Endothelial cell of umbilical vein (primary cell): Measurements from ENCODE around the gene NRG3. TPM values are rescaled to one million over a fixed set of nuclear protein-coding genes. Genes with fewer than 3 reads are reported as not detected.

Source experiments
- BruUV-seq: library from RNA; stranded (reverse); fragments of 400-500 nt; replicated peaks from 2 replicates; lab custom pipeline; 2021; lab: Mats Ljungman, UMichigan
- CTCF ChIA-PET: fragments of 300-600, 350-600 bp; sonication (Branson Sonifier 250); formaldehyde crosslinking; loops from one replicate; lab custom pipeline; 2021; ENCODE audit warnings: antibody characterized with exemption, inconsistent platforms; lab: Charles Lee
- POLR2A ChIA-PET: fragments of 300-600, 350-600 bp; sonication (Branson Sonifier 250); formaldehyde crosslinking; loops from one replicate; lab custom pipeline; 2021; ENCODE audit warnings: antibody characterized with exemption, inconsistent platforms; lab: Charles Lee
- DNase-seq: peaks from one replicate; pipeline ENCODE4 v3.0.0-alpha.2; 2011; ENCODE audit warnings: low read depth, low spot score
- FAIRE-seq: peaks from 2 replicates; lab custom pipeline; 2011; peaks lifted over from hg19 to GRCh38; lab: Jason Lieb, UNC
- H2AFZ ChIP-seq: 2 replicates; pipeline ENCODE4 v1.6.0; 2012; ENCODE audit warnings: low read depth, low read length, control low read depth, inconsistent platforms
- H3K27ac ChIP-seq: 2 replicates; pipeline ENCODE4 v1.5.1; 2011; ENCODE audit warnings: low read depth, mild to moderate bottlenecking, control low read depth, low read length, moderate library complexity; ENCODE audit not compliant: insufficient read depth
- H3K27me3 ChIP-seq, 2 experiments: 2 replicates each; pipeline versions ENCODE4 v1.6.0 to v1.6.1; 2011; ENCODE audit warnings: low read length in 2 of 2, mixed read lengths in 1 of 2; ENCODE audit not compliant: control insufficient read depth in 2 of 2, insufficient read depth in 2 of 2
- H3K36me3 ChIP-seq, 2 experiments: 2 replicates in 1 of 2; 3 replicates in 1 of 2; pipeline ENCODE4 v1.5.1; 2011; ENCODE audit warnings: low read length in 2 of 2, mild to moderate bottlenecking in 1 of 2, moderate library complexity in 1 of 2; ENCODE audit not compliant: control insufficient read depth in 2 of 2, insufficient read depth in 2 of 2; ENCODE audit errors: extremely low read depth in 1 of 2
- H3K4me1 ChIP-seq: 3 replicates; pipeline ENCODE4 v1.5.1; 2011; ENCODE audit warnings: mild to moderate bottlenecking, low read length; ENCODE audit not compliant: control insufficient read depth, insufficient read depth; ENCODE audit errors: extremely low read depth
- H3K4me2 ChIP-seq: 2 replicates; pipeline ENCODE4 v1.6.1; 2011; ENCODE audit warnings: low read length, control low read depth, mixed read lengths; ENCODE audit not compliant: insufficient read depth
- H3K4me3 ChIP-seq, 3 experiments: fragments of 200-600 bp in 1 of 3; sonication (generic), shearing (Covaris generic) in 1 of 3; replicated peaks in 1 of 3; 2 replicates each; pipeline ENCODE4 v1.5.1; 2011 to 2016; ENCODE audit warnings: control low read depth in 3 of 3, low read length in 3 of 3, mild to moderate bottlenecking in 2 of 3, inconsistent platforms in 1 of 3, low read depth in 1 of 3, moderate library complexity in 1 of 3; ENCODE audit not compliant: insufficient read depth in 1 of 3
- H3K79me2 ChIP-seq: 2 replicates; pipeline ENCODE4 v1.6.0; 2012; ENCODE audit warnings: low read length, inconsistent platforms; ENCODE audit not compliant: control insufficient read depth, insufficient read depth
- H3K9ac ChIP-seq: replicated peaks from 2 replicates; pipeline ENCODE3; 2011; ENCODE audit warnings: low read length, control low read depth; ENCODE audit not compliant: insufficient read depth; ENCODE audit errors: extremely low read depth
- H3K9me1 ChIP-seq: replicated peaks from 3 replicates; pipeline ENCODE4 v1.6.0; 2011; ENCODE audit warnings: mild to moderate bottlenecking, low read length; ENCODE audit not compliant: control insufficient read depth, insufficient read depth; ENCODE audit errors: extremely low read depth
- H3K9me3 ChIP-seq: replicated peaks from 2 replicates; pipeline ENCODE4 v1.5.1; 2012; ENCODE audit warnings: low read length, inconsistent platforms; ENCODE audit not compliant: control insufficient read depth, insufficient read depth
- H4K20me1 ChIP-seq: replicated peaks from 2 replicates; pipeline ENCODE3; 2011; ENCODE audit warnings: mild to moderate bottlenecking, low read length; ENCODE audit not compliant: control insufficient read depth, insufficient read depth; ENCODE audit errors: extremely low read depth
- CTCF ChIP-seq, 2 donors: IDR thresholded peaks; 1 replicate in 1 of 2; 2 replicates in 1 of 2; pipeline ENCODE4 v1.5.1; 2011; ENCODE audit warnings: low read length in 2 of 2, mild to moderate bottlenecking in 2 of 2, moderate library complexity in 2 of 2, control low read depth in 1 of 2, inconsistent platforms in 1 of 2, low read depth in 1 of 2; ENCODE audit not compliant: insufficient read depth in 1 of 2; ENCODE audit errors: extremely low read depth in 1 of 2
- EZH2 ChIP-seq: IDR thresholded peaks from 2 replicates; pipeline ENCODE4 v1.6.1; 2012; ENCODE audit warnings: borderline replicate concordance, low read depth, mild to moderate bottlenecking, moderate library complexity, low read length, inconsistent platforms; ENCODE audit not compliant: severe bottlenecking
- FOS ChIP-seq: IDR thresholded peaks from 2 replicates; pipeline ENCODE4 v1.6.1; 2011; ENCODE audit warnings: mild to moderate bottlenecking, low read length, moderate library complexity, borderline replicate concordance; ENCODE audit not compliant: insufficient read depth
- GATA2 ChIP-seq: IDR thresholded peaks from 2 replicates; pipeline ENCODE4 v1.7.0; 2011; ENCODE audit warnings: low read depth, mild to moderate bottlenecking, moderate library complexity, mixed read lengths, low read length; ENCODE audit not compliant: insufficient read length, insufficient read depth
- MAX ChIP-seq: IDR thresholded peaks from 2 replicates; pipeline ENCODE4 v1.6.1; 2011; ENCODE audit not compliant: insufficient read depth, insufficient read length
- POLR2AphosphoS5 ChIP-seq: IDR thresholded peaks from 2 replicates; pipeline ENCODE4 v1.6.1; 2012; ENCODE audit warnings: low read depth, mild to moderate bottlenecking, control low read depth, low read length, moderate library complexity; ENCODE audit not compliant: insufficient read depth
- dilution Hi-C: fragments of 300-500 bp; cut with MboI; formaldehyde crosslinking; loops from one replicate; pipeline ENCODE4 v1.15.0; 2019; ENCODE audit warnings: low sequenced_read_pairs; ENCODE audit not compliant: extremely low pct_ligation_motif_present
- intact Hi-C: fragments of 100-400 bp; cut with micrococcal nuclease; formaldehyde crosslinking; loops from one replicate; pipeline ENCODE4 v1.10.0; 2022
- polyA plus RNA-seq, 4 experiments: library from polyadenylated mRNA; depleted of rRNA in 3 of 4; stranded (reverse) in 3 of 4; unstranded in 1 of 4; fragments of >200 nt; gene quantifications; 2 replicates each; pipeline versions ENCODE4 v1.2.1 to v1.2.3, GENCODE V29; 2011 to 2012; ENCODE audit warnings: missing spikeins in 1 of 4
- total RNA-seq: library from RNA; stranded (reverse); gene quantifications from 2 replicates; pipeline ENCODE4 v1.2.3, GENCODE V29; 2021

Gene NRG3
- total and polyA plus RNA-seq, 2 donors (not counting 3 experiments of a cell fraction or from before 2014, with no cell fraction given): 1.9 to 3.9 TPM

DNA sequence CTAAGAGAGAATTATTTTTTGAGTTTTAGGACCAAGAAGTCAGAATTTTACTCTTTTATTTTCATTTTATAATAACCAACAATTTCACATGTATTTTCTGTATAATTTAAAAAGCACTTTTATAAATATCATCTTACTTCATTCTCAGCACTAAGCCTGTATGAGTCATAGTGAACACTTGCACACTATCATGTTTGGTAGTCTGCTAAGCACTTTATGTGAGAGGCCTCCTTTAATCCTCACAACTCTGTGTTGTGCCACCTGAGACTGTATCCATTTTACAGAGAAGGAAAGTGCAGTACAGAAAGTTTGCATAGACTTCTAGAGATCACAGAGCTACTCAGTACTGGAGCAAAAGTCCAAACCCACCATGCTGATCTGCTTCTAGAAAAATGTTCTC, 939.6 kb downstream of the NRG3 start:
- Histone ChIP-seq H3K9me1 (no peaks in the 10 kb centered on the region), H3K4me1 (no peaks in the 10 kb centered on the region), H3K36me3 (no peaks in the 10 kb centered on the region), H4K20me1 (no peaks in the 10 kb centered on the region), H3K27ac (no peak overlapping the region), H3K27me3 (no peaks in the 10 kb centered on the region), H3K4me2 (no peak overlapping the region), H3K9ac (no peak overlapping the region), H3K9me3 (no peaks in the 10 kb centered on the region), H2AFZ (no peak overlapping the region), H3K4me3 (no peak overlapping the region), H3K79me2 (no peaks in the 10 kb centered on the region)
- ChIA-PET CTCF (interaction anchor here (0.6 kb wide), 1 partner anchor 1283 kb away, joined by 5 read pairs; no protein-coding TSS in a partner anchor), POLR2A (no interaction called here)
- no TSS peak for BruUV-seq
- DNase-seq (no peak), FAIRE-seq (no peak)
- intact Hi-C loops: no loop called here
- dilution Hi-C loops: no loop called here
- TF ChIP-seq GATA2 (no peak), MAX (no peak), CTCF (IDR thresholded peaks at IDR 0.05; ENCODE audit: extremely low read depth in 1 of 2, insufficient read depth in 1 of 2, low read depth in 1 of 2, low read length in 2 of 2) (no peak), FOS (peak; percentile 21), POLR2AphosphoS5 (no peak), EZH2 (no peak)
